Calu3 (cell line): Measurements from ENCODE around the gene ZNF425. TPM values are rescaled to one million over a fixed set of nuclear protein-coding genes. Genes with fewer than 3 reads are reported as not detected.

Source experiments
- BruUV-seq: library from RNA; stranded (reverse); fragments of 400-500 nt; replicated peaks from 2 replicates; lab custom pipeline; 2021; lab: Mats Ljungman, UMichigan
- CTCF ChIA-PET: fragments of 300-600 bp; sonication (Branson Sonifier 250); formaldehyde crosslinking; loops from one replicate; lab custom pipeline; 2022; ENCODE audit warnings: antibody characterized with exemption; lab: Charles Lee
- DNase-seq: peaks from one replicate; pipeline ENCODE4 v3.0.0; 2022
- H3K27ac Mint-ChIP-seq: one replicate; pipeline ENCODE4 v1.8.0; 2022; ENCODE audit warnings: mixed read lengths; ENCODE audit not compliant: unreplicated experiment
- H3K27me3 Mint-ChIP-seq: one replicate; pipeline ENCODE4 v1.8.0; 2022; ENCODE audit warnings: mixed read lengths; ENCODE audit not compliant: unreplicated experiment
- H3K36me3 Mint-ChIP-seq: one replicate; pipeline ENCODE4 v1.8.0; 2022; ENCODE audit warnings: mild to moderate bottlenecking, moderate library complexity, mixed read lengths; ENCODE audit not compliant: insufficient read depth, unreplicated experiment
- H3K4me1 Mint-ChIP-seq: one replicate; pipeline ENCODE4 v1.8.0; 2022; ENCODE audit warnings: mild to moderate bottlenecking, low read depth, mixed read lengths; ENCODE audit not compliant: unreplicated experiment
- H3K4me3 Mint-ChIP-seq: one replicate; pipeline ENCODE4 v1.8.0; 2022; ENCODE audit warnings: mild to moderate bottlenecking, low read depth, moderate library complexity, mixed read lengths; ENCODE audit not compliant: unreplicated experiment
- H3K9me3 Mint-ChIP-seq: one replicate; pipeline ENCODE4 v1.8.0; 2022; ENCODE audit warnings: low read depth, mixed read lengths; ENCODE audit not compliant: unreplicated experiment
- intact Hi-C: fragments of 100-400 bp; cut with micrococcal nuclease; formaldehyde crosslinking; loops from one replicate; pipeline ENCODE4 v1.10.0; 2022; ENCODE audit not compliant: unreplicated experiment
- total RNA-seq: library from RNA; stranded (reverse); gene quantifications from 2 replicates; pipeline ENCODE4 v1.2.3, GENCODE V29; 2022
- TF ChIP-seq, protein P1 (sequence below): fragments of 200-600 bp; IDR thresholded peaks from one replicate; pipeline ENCODE4 v1.8.0; 2022; ENCODE audit warnings: antibody characterized with exemption; ENCODE audit not compliant: unreplicated experiment

ZNF425 gene
- total RNA-seq, 1 experiment from 2014 or later, result 1.5 TPM

DNA sequence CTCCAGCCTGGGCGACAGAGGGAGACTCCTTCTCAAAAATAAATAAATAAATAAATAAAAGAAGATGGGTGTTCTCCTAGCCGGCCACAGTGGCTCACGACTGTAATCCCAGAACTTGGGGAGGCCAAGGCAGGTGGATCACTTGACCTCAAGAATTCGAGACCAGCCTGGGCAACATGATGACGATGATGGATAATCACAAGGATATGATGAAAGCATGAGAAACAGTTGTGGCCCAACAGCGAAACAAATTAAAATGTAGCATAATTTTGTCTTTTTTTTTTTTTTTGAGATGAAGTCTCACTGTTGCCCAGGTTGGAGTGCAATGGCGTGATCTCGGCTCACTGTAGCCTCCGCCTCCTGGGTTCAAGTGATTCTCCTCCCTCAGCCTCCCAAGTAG, 48.5 kb downstream of the ZNF425 start:
- peaks cover 6% of the 10 kb centered on the region for H3K36me3 Mint-ChIP-seq
- CTCF ChIA-PET, result no interaction called here
- TF ChIP-seq, protein P1, sequence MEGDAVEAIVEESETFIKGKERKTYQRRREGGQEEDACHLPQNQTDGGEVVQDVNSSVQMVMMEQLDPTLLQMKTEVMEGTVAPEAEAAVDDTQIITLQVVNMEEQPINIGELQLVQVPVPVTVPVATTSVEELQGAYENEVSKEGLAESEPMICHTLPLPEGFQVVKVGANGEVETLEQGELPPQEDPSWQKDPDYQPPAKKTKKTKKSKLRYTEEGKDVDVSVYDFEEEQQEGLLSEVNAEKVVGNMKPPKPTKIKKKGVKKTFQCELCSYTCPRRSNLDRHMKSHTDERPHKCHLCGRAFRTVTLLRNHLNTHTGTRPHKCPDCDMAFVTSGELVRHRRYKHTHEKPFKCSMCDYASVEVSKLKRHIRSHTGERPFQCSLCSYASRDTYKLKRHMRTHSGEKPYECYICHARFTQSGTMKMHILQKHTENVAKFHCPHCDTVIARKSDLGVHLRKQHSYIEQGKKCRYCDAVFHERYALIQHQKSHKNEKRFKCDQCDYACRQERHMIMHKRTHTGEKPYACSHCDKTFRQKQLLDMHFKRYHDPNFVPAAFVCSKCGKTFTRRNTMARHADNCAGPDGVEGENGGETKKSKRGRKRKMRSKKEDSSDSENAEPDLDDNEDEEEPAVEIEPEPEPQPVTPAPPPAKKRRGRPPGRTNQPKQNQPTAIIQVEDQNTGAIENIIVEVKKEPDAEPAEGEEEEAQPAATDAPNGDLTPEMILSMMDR, result no peak

DNA sequence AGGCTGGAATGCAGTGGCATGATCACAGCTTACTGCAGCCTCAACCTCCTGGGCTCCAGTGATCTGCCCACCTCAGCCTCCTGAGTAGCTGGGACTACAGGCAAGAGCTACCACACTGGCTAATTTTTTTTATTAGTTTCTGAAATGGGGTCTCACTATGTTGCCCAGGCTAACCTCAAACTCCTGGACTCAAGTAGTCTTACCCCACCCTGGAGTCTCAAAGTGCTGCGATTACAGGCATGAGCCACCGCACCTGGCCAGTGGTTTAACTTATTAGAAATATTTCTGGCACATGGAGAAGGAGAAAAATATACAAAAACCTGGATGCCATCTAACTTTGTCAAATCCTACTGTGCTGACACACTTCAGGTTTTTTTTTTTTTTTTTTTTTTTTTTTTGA, 50.8 kb downstream of the ZNF425 start:
- TF ChIP-seq, protein P1, result no peak
- intact Hi-C loops, result no loop called here
- no peak overlapping the region for H3K27ac Mint-ChIP-seq
- H3K9me3 Mint-ChIP-seq, result no peaks in the 10 kb centered on the region
- no peak for DNase-seq
- no TSS peak for BruUV-seq
- H3K4me3 Mint-ChIP-seq, result no peak overlapping the region
- peaks cover 13% of the 10 kb centered on the region for H3K36me3 Mint-ChIP-seq
- CTCF ChIA-PET, result no interaction called here
- H3K27me3 Mint-ChIP-seq, result no peaks in the 10 kb centered on the region
- H3K4me1 Mint-ChIP-seq, result no peaks in the 10 kb centered on the region

More for the DNA sequence above, 48.5 kb downstream of the ZNF425 start:
- intact Hi-C loops, result no loop called here
- DNase-seq, result no peak
- Mint-ChIP-seq H3K4me3 (no peak overlapping the region), H3K9me3 (no peaks in the 10 kb centered on the region), H3K27ac (no peak overlapping the region), H3K27me3 (no peaks in the 10 kb centered on the region), H3K4me1 (no peaks in the 10 kb centered on the region)
- no TSS peak for BruUV-seq

DNA sequence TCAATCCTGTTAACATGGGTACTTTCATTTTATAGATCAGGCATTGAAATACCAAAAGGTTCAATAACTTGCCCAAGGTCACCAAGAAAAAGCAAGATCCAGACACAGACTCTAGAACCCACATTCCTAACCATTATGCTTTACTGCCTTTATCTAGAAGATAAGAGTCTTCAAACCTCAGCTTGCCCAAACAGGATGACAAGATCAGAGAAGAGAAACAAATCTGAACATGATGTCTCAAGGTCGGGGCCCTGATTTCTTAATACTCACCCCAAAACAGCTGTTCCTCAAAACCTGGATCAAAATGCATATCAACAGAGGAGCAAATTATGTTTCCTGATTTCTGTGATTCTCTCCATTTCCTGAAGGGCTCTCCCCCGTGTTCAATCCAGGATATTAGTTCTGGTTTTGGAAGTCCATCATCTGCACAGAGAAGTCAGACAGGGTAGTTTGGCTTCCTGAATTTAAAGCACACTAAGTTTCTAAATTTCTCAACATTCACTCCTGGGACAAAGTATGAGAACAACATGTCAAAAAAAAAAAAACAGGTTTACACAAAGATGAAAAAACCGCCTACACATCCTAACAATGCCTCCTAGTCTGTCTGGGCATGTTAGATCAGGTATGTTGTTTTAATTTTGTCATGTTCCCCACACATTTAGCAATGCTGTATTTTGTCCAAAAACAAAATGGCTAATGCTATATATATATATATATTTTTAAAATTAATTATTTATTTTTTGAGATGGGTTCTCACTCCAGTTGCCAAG, 51.8 kb downstream of the ZNF425 start:
- Mint-ChIP-seq H3K27ac (no peak overlapping the region), H3K4me3 (no peak overlapping the region), H3K36me3 (peaks cover 18% of the 10 kb centered on the region), H3K27me3 (no peaks in the 10 kb centered on the region), H3K4me1 (no peaks in the 10 kb centered on the region), H3K9me3 (no peaks in the 10 kb centered on the region)
- no peak for DNase-seq
- intact Hi-C loops, result no loop called here
- CTCF ChIA-PET, result interaction anchor here (0.7 kb wide), 1 partner anchor 9 kb away, joined by 4 read pairs; no protein-coding TSS in a partner anchor
- TF ChIP-seq, protein P1, result no peak
- no TSS peak for BruUV-seq

DNA sequence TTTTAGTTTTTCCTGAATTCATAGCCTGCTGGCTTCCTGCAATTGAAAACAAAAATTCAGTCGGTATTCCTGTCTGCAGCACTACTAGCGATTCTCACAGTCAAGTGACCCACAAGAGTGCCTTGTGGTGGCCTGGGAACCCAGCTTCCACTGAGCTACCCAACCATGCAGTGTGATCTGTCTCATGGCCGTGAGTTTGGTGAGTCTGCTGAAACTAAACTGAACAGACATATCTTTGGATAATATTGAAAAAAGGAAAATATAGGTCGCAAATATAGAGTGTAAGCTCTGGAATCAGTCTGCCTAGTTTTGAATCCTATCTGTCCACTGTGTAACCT, 53.7 kb downstream of the ZNF425 start:
- TF ChIP-seq, protein P1, result no peak
- no peaks in the 10 kb centered on the region for H3K4me1 Mint-ChIP-seq
- intact Hi-C loops, result no loop called here
- H3K4me3 Mint-ChIP-seq, result no peak overlapping the region
- H3K27ac Mint-ChIP-seq, result no peak overlapping the region
- H3K36me3 Mint-ChIP-seq, result peaks cover 26% of the 10 kb centered on the region
- no peaks in the 10 kb centered on the region for H3K27me3 Mint-ChIP-seq
- no peak for DNase-seq
- BruUV-seq, result no TSS peak
- CTCF ChIA-PET, result no interaction called here
- H3K9me3 Mint-ChIP-seq, result no peaks in the 10 kb centered on the region
